Neuron (in vitro differentiated cells): ENCODE data around the gene FAM124A.
A peak's percentile ranks its signal among the peaks of the same experiment; 100 is the strongest.

Experiments
- H2AFZ ChIP-seq: one replicate; pipeline ENCODE4 v1.6.1; 2013; ENCODE audit warnings: low read depth, mild to moderate bottlenecking, inconsistent platforms, low read length, moderate library complexity
- H3K27me3 ChIP-seq: one replicate; pipeline ENCODE4 v1.6.1; 2013; ENCODE audit warnings: low read length; ENCODE audit not compliant: insufficient read depth
- H3K36me3 ChIP-seq: one replicate; pipeline ENCODE4 v1.6.1; 2013; ENCODE audit warnings: low read length; ENCODE audit not compliant: insufficient read depth
- H3K4me1 ChIP-seq: one replicate; pipeline ENCODE4 v1.6.1; 2013; ENCODE audit warnings: low read length; ENCODE audit not compliant: insufficient read depth
- H3K4me3 ChIP-seq: 2 replicates; pipeline ENCODE4 v1.5.1; 2013; ENCODE audit warnings: mild to moderate bottlenecking, low read length, moderate library complexity
- H3K9me3 ChIP-seq: one replicate; pipeline ENCODE4 v1.6.1; 2013; ENCODE audit warnings: low read length

FAM124A gene

GRCh38 chr13:51201886-51202285 lies 20.3 kb upstream of the FAM124A start:
- Histone ChIP-seq H3K4me1 (no peaks in the 10 kb centered on the region), H2AFZ (no peak overlapping the region), H3K4me3 (no peak overlapping the region), H3K27me3 (peaks cover 5% of the 10 kb centered on the region), H3K36me3 (no peaks in the 10 kb centered on the region), H3K9me3 (peaks cover 3% of the 10 kb centered on the region)

- H2AFZ ChIP-seq = no peak overlapping the region
- H3K4me1 ChIP-seq = no peaks in the 10 kb centered on the region
- H3K27me3 ChIP-seq = peaks cover 5% of the 10 kb centered on the region
- H3K9me3 ChIP-seq = peaks cover 3% of the 10 kb centered on the region
- H3K4me3 ChIP-seq = no peak overlapping the region
- no peaks in the 10 kb centered on the region for H3K36me3 ChIP-seq
Measured at GRCh38 chr13:51202477-51203046, 19.6 kb upstream of the FAM124A start.

GRCh38 chr13:51206584-51206983 lies 15.6 kb upstream of the FAM124A start:
- no peaks in the 10 kb centered on the region for H3K9me3 ChIP-seq
- no peak overlapping the region for H3K4me3 ChIP-seq
- no peaks in the 10 kb centered on the region for H3K36me3 ChIP-seq
- H3K4me1 ChIP-seq = no peaks in the 10 kb centered on the region
- H2AFZ ChIP-seq = no peak overlapping the region
- H3K27me3 ChIP-seq = peaks cover 14% of the 10 kb centered on the region

GRCh38 chr13:51207881-51208280 lies 14.3 kb upstream of the FAM124A start:
- Histone ChIP-seq H3K4me3 (no peak overlapping the region), H2AFZ (no peak overlapping the region), H3K4me1 (peaks cover 2% of the 10 kb centered on the region), H3K9me3 (no peaks in the 10 kb centered on the region), H3K36me3 (no peaks in the 10 kb centered on the region), H3K27me3 (peaks cover 19% of the 10 kb centered on the region)

GRCh38 chr13:51208716-51209115 lies 13.5 kb upstream of the FAM124A start:
- Histone ChIP-seq H3K27me3 (peaks cover 20% of the 10 kb centered on the region), H3K36me3 (no peaks in the 10 kb centered on the region), H3K9me3 (no peaks in the 10 kb centered on the region), H3K4me1 (peaks cover 2% of the 10 kb centered on the region), H3K4me3 (no peak overlapping the region), H2AFZ (no peak overlapping the region)

- Histone ChIP-seq H3K4me3 (no peak overlapping the region), H2AFZ (no peak overlapping the region), H3K36me3 (no peaks in the 10 kb centered on the region), H3K27me3 (peaks cover 28% of the 10 kb centered on the region), H3K4me1 (peaks cover 2% of the 10 kb centered on the region), H3K9me3 (no peaks in the 10 kb centered on the region)
Measured at GRCh38 chr13:51211910-51212309, 10.3 kb upstream of the FAM124A start.

GRCh38 chr13:51212758-51213157 lies 9.4 kb upstream of the FAM124A start:
- H3K36me3 ChIP-seq = no peaks in the 10 kb centered on the region
- peaks cover 2% of the 10 kb centered on the region for H3K4me1 ChIP-seq
- peaks cover 28% of the 10 kb centered on the region for H3K27me3 ChIP-seq
- no peak overlapping the region for H2AFZ ChIP-seq
- no peak overlapping the region for H3K4me3 ChIP-seq
- H3K9me3 ChIP-seq = no peaks in the 10 kb centered on the region

- Histone ChIP-seq H3K27me3 (peaks cover 29% of the 10 kb centered on the region), H2AFZ (no peak overlapping the region), H3K4me1 (peaks cover 2% of the 10 kb centered on the region), H3K36me3 (no peaks in the 10 kb centered on the region), H3K4me3 (no peak overlapping the region), H3K9me3 (no peaks in the 10 kb centered on the region)
Measured at GRCh38 chr13:51213173-51213728, 8.9 kb upstream of the FAM124A start.

GRCh38 chr13:51218626-51219025 lies 3.6 kb upstream of the FAM124A start:
- peaks cover 32% of the 10 kb centered on the region for H3K27me3 ChIP-seq

GRCh38 chr13:51220706-51221105 lies 1.5 kb upstream of the FAM124A start:
- peaks cover 4% of the 10 kb centered on the region for H3K4me1 ChIP-seq
- H2AFZ ChIP-seq = no peak overlapping the region
- peaks cover 18% of the 10 kb centered on the region for H3K27me3 ChIP-seq
- H3K4me3 ChIP-seq = no peak overlapping the region
- H3K36me3 ChIP-seq = no peaks in the 10 kb centered on the region
- no peaks in the 10 kb centered on the region for H3K9me3 ChIP-seq

More at GRCh38 chr13:51218626-51219025, 3.6 kb upstream of the FAM124A start:
- Histone ChIP-seq H3K36me3 (no peaks in the 10 kb centered on the region), H3K9me3 (no peaks in the 10 kb centered on the region), H3K4me3 (no peak overlapping the region), H3K4me1 (peaks cover 4% of the 10 kb centered on the region), H2AFZ (no peak overlapping the region)

- no peaks in the 10 kb centered on the region for H3K9me3 ChIP-seq
- peaks cover 4% of the 10 kb centered on the region for H3K4me1 ChIP-seq
- H3K36me3 ChIP-seq = no peaks in the 10 kb centered on the region
- H2AFZ ChIP-seq = no peak overlapping the region
- peaks cover 18% of the 10 kb centered on the region for H3K27me3 ChIP-seq
- H3K4me3 ChIP-seq = no peak overlapping the region
Measured at GRCh38 chr13:51221108-51221507, 1.1 kb upstream of the FAM124A start.

- Histone ChIP-seq H2AFZ (no peak overlapping the region), H3K27me3 (peaks cover 18% of the 10 kb centered on the region), H3K4me1 (peaks cover 4% of the 10 kb centered on the region), H3K9me3 (no peaks in the 10 kb centered on the region), H3K36me3 (no peaks in the 10 kb centered on the region), H3K4me3 (peak overlapping the region; percentile 51)
Measured at GRCh38 chr13:51221674-51222036, 543 bp upstream of the FAM124A start.

- H3K36me3 ChIP-seq = no peaks in the 10 kb centered on the region
- no peaks in the 10 kb centered on the region for H3K9me3 ChIP-seq
- peaks cover 4% of the 10 kb centered on the region for H3K4me1 ChIP-seq
- H3K27me3 ChIP-seq = peaks cover 18% of the 10 kb centered on the region
- H3K4me3 ChIP-seq = peak overlapping the region; percentile 51
- H2AFZ ChIP-seq = peak overlapping the region; percentile 96
Measured at GRCh38 chr13:51222686-51223559, 725 bp downstream of the FAM124A start.
